SU-DHL-6 (cell line): Measurements from ENCODE around the gene PRDM11.

Experiments
- H2AFZ ChIP-seq: fragments of 200-600 bp; sonication (generic); 2 replicates; pipeline ENCODE4 v1.6.1; 2014; ENCODE audit warnings: low read depth, mild to moderate bottlenecking, moderate library complexity, mixed read lengths, antibody characterized with exemption, low read length; ENCODE audit not compliant: severe bottlenecking
- H3F3A ChIP-seq: fragments of 200-600 bp; shearing (Covaris generic); 2 replicates; pipeline ENCODE4 v1.6.0; 2016; ENCODE audit warnings: antibody characterized with exemption, mild to moderate bottlenecking; ENCODE audit not compliant: insufficient read depth
- H3K27ac ChIP-seq: fragments of 200-600 bp; sonication (generic); 2 replicates; pipeline ENCODE4 v1.5.1; 2016; ENCODE audit warnings: low read depth, mild to moderate bottlenecking, low read length, moderate library complexity, mixed read lengths
- H3K27me3 ChIP-seq: fragments of 200-600 bp; sonication (generic), shearing (Covaris generic); 2 replicates; pipeline ENCODE4 v1.6.0; 2014; ENCODE audit warnings: mild to moderate bottlenecking, low read length
- H3K36me3 ChIP-seq: fragments of 200-600 bp; sonication (generic); 2 replicates; pipeline ENCODE4 v1.6.1; 2014; ENCODE audit warnings: mild to moderate bottlenecking, low read length, mixed read lengths
- H3K4me2 ChIP-seq: fragments of 300-600, 200-600 bp; shearing (Covaris generic), sonication (generic); 2 replicates; pipeline ENCODE4 v1.6.0; 2014; ENCODE audit warnings: low read length, low read depth, mild to moderate bottlenecking; ENCODE audit not compliant: poor library complexity, severe bottlenecking
- H3K4me3 ChIP-seq: fragments of 200-600 bp; sonication (generic); 2 replicates; pipeline ENCODE4 v1.5.1; 2014; ENCODE audit warnings: antibody characterized with exemption, low read length, mild to moderate bottlenecking, mixed read lengths; ENCODE audit not compliant: insufficient read depth, poor library complexity, severe bottlenecking
- H3K79me2 ChIP-seq: fragments of 200-600 bp; sonication (generic); 2 replicates; pipeline ENCODE4 v1.6.1; 2014; ENCODE audit warnings: mild to moderate bottlenecking, low read length, moderate library complexity; ENCODE audit not compliant: insufficient read depth
- H3K9ac ChIP-seq: fragments of 200-600 bp; sonication (generic); 2 replicates; pipeline ENCODE4 v1.7.0; 2014; ENCODE audit warnings: mild to moderate bottlenecking, low read length
- H3K9me2 ChIP-seq: fragments of 200-600 bp; sonication (generic); replicated peaks from 2 replicates; pipeline ENCODE4 v1.6.1; 2014; ENCODE audit warnings: low read length; ENCODE audit not compliant: insufficient read depth
- H3K9me3 ChIP-seq: fragments of 200-600 bp; sonication (generic); 2 replicates; pipeline ENCODE4 v1.6.1; 2014; ENCODE audit warnings: low read length, mixed read lengths; ENCODE audit not compliant: insufficient read depth
- H4K20me1 ChIP-seq: fragments of 200-600 bp; sonication (generic); 2 replicates; pipeline ENCODE4 v1.6.1; 2014; ENCODE audit warnings: low read depth, mild to moderate bottlenecking, antibody characterized with exemption, low read length, moderate library complexity, mixed read lengths
- EZH2phosphoT487 ChIP-seq: fragments of 200-600 bp; sonication (generic), shearing (Covaris generic); conservative IDR thresholded peaks from 2 replicates; pipeline ENCODE4 v1.6.1; 2018; ENCODE audit warnings: mild to moderate bottlenecking, antibody characterized with exemption, low read length, moderate library complexity, mixed read lengths
- TF ChIP-seq, protein P1 (sequence below): fragments of 200-600 bp; sonication (generic); IDR thresholded peaks from one replicate; pipeline ENCODE4 v1.5.1; 2017; ENCODE audit warnings: antibody characterized with exemption, mild to moderate bottlenecking, low read length, moderate library complexity; ENCODE audit not compliant: insufficient read depth, poor library complexity, severe bottlenecking

The PRDM11 gene

DNA sequence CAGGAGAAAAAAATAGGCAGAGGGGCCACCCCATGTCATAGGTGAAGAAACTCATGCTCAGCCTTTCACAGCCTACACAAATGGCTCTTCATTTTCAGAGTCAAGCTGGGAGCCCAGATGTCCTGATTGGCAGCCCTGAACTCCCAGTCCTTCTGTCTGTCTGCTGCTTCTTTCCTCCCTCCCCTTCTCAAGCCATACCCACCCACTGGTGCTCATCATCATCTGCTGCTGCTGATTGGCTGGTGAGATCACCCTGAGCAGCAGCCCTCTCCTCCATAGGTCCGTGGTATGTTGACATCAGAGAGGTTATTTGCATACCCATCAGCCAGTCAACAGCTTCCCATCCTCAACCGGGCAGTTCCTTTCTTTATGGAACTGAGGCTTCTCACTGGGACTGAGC, 46.1 kb upstream of the PRDM11 start:
- no peak overlapping the region for H3K4me3 ChIP-seq
- TF ChIP-seq, protein P1, sequence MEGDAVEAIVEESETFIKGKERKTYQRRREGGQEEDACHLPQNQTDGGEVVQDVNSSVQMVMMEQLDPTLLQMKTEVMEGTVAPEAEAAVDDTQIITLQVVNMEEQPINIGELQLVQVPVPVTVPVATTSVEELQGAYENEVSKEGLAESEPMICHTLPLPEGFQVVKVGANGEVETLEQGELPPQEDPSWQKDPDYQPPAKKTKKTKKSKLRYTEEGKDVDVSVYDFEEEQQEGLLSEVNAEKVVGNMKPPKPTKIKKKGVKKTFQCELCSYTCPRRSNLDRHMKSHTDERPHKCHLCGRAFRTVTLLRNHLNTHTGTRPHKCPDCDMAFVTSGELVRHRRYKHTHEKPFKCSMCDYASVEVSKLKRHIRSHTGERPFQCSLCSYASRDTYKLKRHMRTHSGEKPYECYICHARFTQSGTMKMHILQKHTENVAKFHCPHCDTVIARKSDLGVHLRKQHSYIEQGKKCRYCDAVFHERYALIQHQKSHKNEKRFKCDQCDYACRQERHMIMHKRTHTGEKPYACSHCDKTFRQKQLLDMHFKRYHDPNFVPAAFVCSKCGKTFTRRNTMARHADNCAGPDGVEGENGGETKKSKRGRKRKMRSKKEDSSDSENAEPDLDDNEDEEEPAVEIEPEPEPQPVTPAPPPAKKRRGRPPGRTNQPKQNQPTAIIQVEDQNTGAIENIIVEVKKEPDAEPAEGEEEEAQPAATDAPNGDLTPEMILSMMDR = no peak
- no peak for TF ChIP-seq EZH2phosphoT487
- no peaks in the 10 kb centered on the region for H4K20me1 ChIP-seq
- H2AFZ ChIP-seq = no peak overlapping the region
- H3K36me3 ChIP-seq = no peaks in the 10 kb centered on the region
- H3K27ac ChIP-seq = no peak overlapping the region
- no peak overlapping the region for H3K4me2 ChIP-seq
- no peaks in the 10 kb centered on the region for H3F3A ChIP-seq
- no peaks in the 10 kb centered on the region for H3K9me2 ChIP-seq
- H3K9ac ChIP-seq = no peak overlapping the region
- H3K79me2 ChIP-seq = no peaks in the 10 kb centered on the region
- H3K27me3 ChIP-seq = no peaks in the 10 kb centered on the region
- no peaks in the 10 kb centered on the region for H3K9me3 ChIP-seq

DNA sequence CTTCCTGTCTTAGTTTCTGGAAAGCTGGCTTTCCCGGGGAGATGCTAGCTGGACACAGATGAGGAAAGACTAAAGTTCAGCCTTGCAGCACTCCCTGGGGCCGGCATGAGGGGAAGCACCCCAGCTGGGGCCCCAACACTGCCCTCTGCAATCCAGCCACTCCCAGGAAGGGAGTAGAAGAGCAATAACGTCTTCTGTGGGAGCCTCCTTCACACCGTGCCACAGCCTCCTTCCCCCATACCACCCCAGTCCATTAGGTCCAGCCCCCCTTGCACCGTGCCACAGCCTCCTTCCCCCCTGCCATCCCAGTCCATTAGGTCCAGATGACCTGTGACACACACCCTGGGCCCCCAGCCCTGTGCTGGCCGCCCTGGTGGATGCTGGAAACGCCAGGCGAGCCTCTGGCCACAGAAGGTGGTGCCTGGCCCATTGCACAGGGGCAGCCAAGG, 44.1 kb upstream of the PRDM11 start:
- H3K9me2 ChIP-seq = no peaks in the 10 kb centered on the region
- no peaks in the 10 kb centered on the region for H4K20me1 ChIP-seq
- no peaks in the 10 kb centered on the region for H3K79me2 ChIP-seq
- no peak overlapping the region for H2AFZ ChIP-seq
- no peak overlapping the region for H3K4me2 ChIP-seq
- no peak overlapping the region for H3K27ac ChIP-seq
- no peaks in the 10 kb centered on the region for H3F3A ChIP-seq
- no peaks in the 10 kb centered on the region for H3K36me3 ChIP-seq
- TF ChIP-seq EZH2phosphoT487 = no peak
- TF ChIP-seq, protein P1 = no peak
- no peaks in the 10 kb centered on the region for H3K9me3 ChIP-seq
- no peak overlapping the region for H3K9ac ChIP-seq
- H3K27me3 ChIP-seq = no peaks in the 10 kb centered on the region
- H3K4me3 ChIP-seq = no peak overlapping the region

DNA sequence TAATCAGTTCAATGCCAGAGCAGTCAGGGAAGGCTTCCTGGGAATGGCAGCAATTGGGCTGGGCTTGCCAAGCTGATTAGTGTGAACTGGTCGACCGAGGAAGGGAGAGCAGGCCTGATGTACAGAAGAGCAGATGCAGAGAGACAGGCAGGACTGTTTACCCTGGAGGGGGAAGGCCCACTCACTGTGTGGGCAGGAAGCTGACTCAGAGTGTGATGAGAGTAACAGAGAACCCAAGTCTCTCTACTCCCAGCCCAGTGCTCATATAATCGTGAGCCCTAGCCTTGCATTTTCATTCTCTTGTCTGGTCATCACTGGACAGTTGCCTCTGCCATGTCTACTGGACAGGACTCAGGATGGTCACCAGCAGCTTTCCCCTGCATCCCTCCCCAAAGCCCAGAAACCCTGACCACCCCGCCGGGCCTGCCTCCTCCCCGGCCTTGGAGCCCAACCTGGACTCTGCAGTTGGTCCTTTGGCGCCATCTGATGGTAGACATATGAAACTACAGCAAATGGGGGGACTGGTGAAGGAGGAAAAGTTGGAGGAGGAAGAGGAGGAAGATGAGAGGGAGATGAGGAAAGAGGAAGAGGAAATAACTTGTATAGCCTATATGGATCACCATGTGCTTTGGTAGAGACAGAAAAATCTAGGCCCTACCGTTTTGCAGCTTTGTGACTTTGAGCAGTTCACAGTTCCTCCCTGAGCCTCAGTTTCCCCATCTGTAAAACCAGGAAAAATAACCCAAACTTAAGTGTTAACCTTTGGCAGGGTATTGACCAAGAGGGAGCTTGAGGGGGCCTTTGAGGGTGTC, 43.4 kb upstream of the PRDM11 start:
- Histone ChIP-seq H3K36me3 (no peaks in the 10 kb centered on the region), H4K20me1 (no peaks in the 10 kb centered on the region), H3K27ac (no peak overlapping the region), H2AFZ (no peak overlapping the region), H3F3A (no peaks in the 10 kb centered on the region), H3K9me3 (no peaks in the 10 kb centered on the region), H3K9ac (no peak overlapping the region), H3K4me2 (no peak overlapping the region), H3K4me3 (no peak overlapping the region), H3K79me2 (no peaks in the 10 kb centered on the region), H3K9me2 (no peaks in the 10 kb centered on the region), H3K27me3 (no peaks in the 10 kb centered on the region)
- TF ChIP-seq EZH2phosphoT487 = no peak
- TF ChIP-seq, protein P1 = peak; percentile 91
